Stimulated activated memory B cell treated with anti-CD40 and anti-IgM and Interleukin-4, amounts not matched to agents 10 μg/mL and 1 μg/mL and 100 μg/mL, for 72 hours (primary cell): ENCODE results near the gene AHRR.
"Not testable (repeated sequence)": the region's sequence is repeated elsewhere in the genome, so short reads cannot be mapped to it uniquely, and the experiment has no call there.

Experiments used
- ATAC-seq: fragments of 150-1000 bp; cut with Tn5 transposase; 2 replicates; pipeline ENCODE4 v1.10.0; 2021
- H3K27ac Mint-ChIP-seq: one replicate; pipeline ENCODE4 v1.8.0; 2022; ENCODE audit warnings: mild to moderate bottlenecking, mixed read lengths
- H3K27me3 Mint-ChIP-seq: one replicate; pipeline ENCODE4 v1.8.0; 2022; ENCODE audit warnings: mixed read lengths
- H3K36me3 Mint-ChIP-seq: one replicate; pipeline ENCODE4 v1.8.0; 2022; ENCODE audit warnings: mixed read lengths
- H3K4me1 Mint-ChIP-seq: one replicate; pipeline ENCODE4 v1.8.0; 2022; ENCODE audit warnings: mixed read lengths
- H3K4me3 Mint-ChIP-seq: one replicate; pipeline ENCODE4 v1.8.0; 2022; ENCODE audit warnings: mild to moderate bottlenecking, moderate library complexity, mixed read lengths
- H3K9me3 Mint-ChIP-seq: one replicate; pipeline ENCODE4 v1.8.0; 2022; ENCODE audit warnings: mixed read lengths

The AHRR gene

GRCh38 chr5:395156-395920 lies 73.8 kb downstream of the AHRR start:
- H3K9me3 Mint-ChIP-seq = peaks cover 3% of the 10 kb centered on the region
- peaks cover 51% of the 10 kb centered on the region for H3K4me1 Mint-ChIP-seq
- H3K4me3 Mint-ChIP-seq = no peak overlapping the region
- peaks cover 51% of the 10 kb centered on the region for H3K36me3 Mint-ChIP-seq
- no peak for ATAC-seq
- H3K27ac Mint-ChIP-seq = peak overlapping the region; percentile 84
- H3K27me3 Mint-ChIP-seq = peaks cover 8% of the 10 kb centered on the region

GRCh38 chr5:395921-396530 lies 74.5 kb downstream of the AHRR start:
- H3K27ac Mint-ChIP-seq = peak overlapping the region; percentile 84
- H3K27me3 Mint-ChIP-seq = peaks cover under 1% of the 10 kb centered on the region
- no peak overlapping the region for H3K4me3 Mint-ChIP-seq

GRCh38 chr5:396531-396961 lies 75.0 kb downstream of the AHRR start:
- Mint-ChIP-seq H3K4me3 (no peak overlapping the region), H3K36me3 (peaks cover 50% of the 10 kb centered on the region), H3K4me1 (peaks cover 52% of the 10 kb centered on the region), H3K9me3 (no peaks in the 10 kb centered on the region), H3K27me3 (no peaks in the 10 kb centered on the region), H3K27ac (peak overlapping the region; percentile 84)
- no peak for ATAC-seq

More at GRCh38 chr5:395921-396530, 74.5 kb downstream of the AHRR start:
- H3K36me3 Mint-ChIP-seq = peaks cover 47% of the 10 kb centered on the region
- H3K4me1 Mint-ChIP-seq = peaks cover 50% of the 10 kb centered on the region
- ATAC-seq = no peak
- H3K9me3 Mint-ChIP-seq = peaks cover 1% of the 10 kb centered on the region

DNA sequence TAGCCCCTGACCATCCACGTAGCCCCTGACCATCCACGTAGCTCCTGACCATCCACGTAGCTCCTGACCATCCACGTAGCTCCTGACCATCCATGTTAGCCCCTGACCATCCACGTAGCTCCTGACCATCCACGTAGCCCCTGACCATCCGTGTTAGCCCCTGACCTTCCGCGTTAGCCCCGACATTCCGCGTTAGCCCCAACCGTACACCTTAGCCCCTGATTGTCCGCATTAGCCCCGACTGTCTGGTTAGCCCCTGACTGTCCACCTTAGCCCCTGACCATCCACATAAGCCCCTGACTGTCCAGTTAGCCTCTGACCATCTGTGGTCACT lies 76.6 kb downstream of the AHRR start:
- Mint-ChIP-seq H3K4me1 (peaks cover 60% of the 10 kb centered on the region), H3K36me3 (peaks cover 54% of the 10 kb centered on the region), H3K27ac (peak overlapping the region; percentile 99)
- not testable (repeated sequence) for H3K4me3 Mint-ChIP-seq, ATAC-seq, H3K9me3 Mint-ChIP-seq, H3K27me3 Mint-ChIP-seq

DNA sequence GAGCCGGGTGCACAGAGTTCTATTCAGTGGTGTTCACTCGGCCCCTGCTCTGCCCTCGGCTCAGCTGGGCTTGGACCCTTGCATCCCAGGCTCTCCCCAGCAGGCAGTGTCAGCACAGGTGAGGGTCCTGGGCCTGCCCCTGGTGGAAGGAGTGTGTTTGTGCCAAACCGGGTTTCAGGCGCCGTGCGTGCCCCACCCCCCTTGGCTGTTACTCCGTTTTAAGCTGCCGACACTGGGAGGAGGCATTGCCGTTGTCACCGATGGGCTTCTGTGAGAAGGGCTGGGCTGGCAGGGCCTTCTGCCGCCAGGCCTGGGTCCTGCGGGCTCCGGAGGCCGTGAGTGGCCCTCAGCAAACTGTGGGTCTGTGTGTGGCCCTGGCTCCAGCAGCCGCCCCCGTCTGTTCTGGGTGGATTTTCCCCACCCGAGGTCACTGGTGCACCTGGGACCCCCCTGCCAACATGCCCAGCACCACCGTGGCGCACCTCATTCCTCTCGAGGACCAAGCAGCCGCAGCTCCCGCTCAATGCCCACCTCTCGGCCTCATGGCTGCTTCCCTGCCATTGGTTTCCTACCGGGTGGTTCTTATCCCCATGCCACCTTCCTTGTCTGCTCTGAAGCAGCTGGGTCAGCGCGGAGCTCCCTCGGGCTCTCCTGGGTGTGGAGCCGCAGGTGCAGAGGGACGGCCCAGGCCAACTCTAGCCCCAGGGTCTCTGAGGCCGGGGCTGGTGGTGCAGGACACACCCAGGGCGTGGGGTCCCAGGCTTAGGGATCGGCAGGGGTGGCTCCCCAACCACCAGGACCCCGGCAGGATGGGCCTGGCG lies 77.2 kb downstream of the AHRR start:
- H3K4me3 Mint-ChIP-seq = no peak overlapping the region

DNA sequence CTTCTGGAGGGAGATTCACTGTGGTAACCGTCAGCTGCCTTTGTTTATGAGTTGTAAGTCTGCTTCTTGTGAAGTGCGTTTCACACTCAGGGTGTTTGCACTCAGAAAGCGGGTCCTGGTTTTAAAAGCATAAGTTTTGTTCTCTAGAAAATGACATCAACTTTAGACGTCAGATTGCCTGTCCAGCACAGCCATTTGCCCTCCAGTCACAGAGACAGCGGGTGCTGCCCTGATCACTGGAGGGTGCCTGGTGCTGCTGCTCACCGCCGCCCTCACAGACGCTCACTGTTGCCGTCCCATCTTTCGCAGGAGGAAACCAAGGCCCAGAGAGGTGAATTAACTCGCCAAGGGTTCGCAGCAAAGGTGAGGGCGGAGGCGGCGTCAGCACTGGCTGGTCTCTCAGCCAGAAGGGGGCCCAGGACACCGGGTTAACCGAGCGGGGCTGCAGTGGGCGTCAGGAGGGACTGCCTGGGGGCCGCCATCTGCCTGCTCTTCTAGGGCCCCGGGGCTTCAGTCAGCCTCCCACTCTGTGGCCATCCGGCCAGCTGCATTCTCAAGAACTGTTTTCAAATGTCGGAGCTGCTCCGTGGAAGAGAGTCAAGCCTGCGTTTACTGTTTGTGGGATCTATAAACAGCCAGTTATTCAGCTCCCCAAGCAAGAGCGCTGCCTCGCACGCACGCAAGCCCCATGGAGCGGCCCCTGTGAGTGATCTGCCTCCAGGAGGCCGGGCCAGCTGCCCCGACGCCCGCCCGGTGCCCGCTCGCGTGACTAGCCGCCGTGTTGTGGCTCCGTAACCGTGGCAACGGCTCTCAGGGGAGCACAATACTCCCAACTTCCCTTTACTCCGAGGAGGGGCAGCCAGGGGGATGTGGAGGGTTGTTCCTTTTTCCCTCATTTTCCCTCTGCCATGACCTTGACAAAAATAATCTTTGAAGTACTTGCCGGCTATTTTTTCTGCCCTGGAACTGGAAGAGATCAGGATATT lies 78.1 kb downstream of the AHRR start:
- Mint-ChIP-seq H3K4me1 (peaks cover 62% of the 10 kb centered on the region), H3K4me3 (peak overlapping the region; percentile 49), H3K27me3 (no peaks in the 10 kb centered on the region), H3K9me3 (peaks cover 10% of the 10 kb centered on the region), H3K27ac (peak overlapping the region; percentile 99), H3K36me3 (peaks cover 54% of the 10 kb centered on the region)
- peak; percentile 93 for ATAC-seq

More for the DNA sequence above, 77.2 kb downstream of the AHRR start:
- H3K9me3 Mint-ChIP-seq = peaks cover 6% of the 10 kb centered on the region
- peaks cover 50% of the 10 kb centered on the region for H3K36me3 Mint-ChIP-seq
- H3K4me1 Mint-ChIP-seq = peaks cover 58% of the 10 kb centered on the region
- H3K27ac Mint-ChIP-seq = peak overlapping the region; percentile 99
- no peaks in the 10 kb centered on the region for H3K27me3 Mint-ChIP-seq
- no peak for ATAC-seq

- peak; percentile 4 for ATAC-seq
- Mint-ChIP-seq H3K4me3 (peak overlapping the region; percentile 49), H3K27ac (peak overlapping the region; percentile 99), H3K27me3 (peaks cover 3% of the 10 kb centered on the region), H3K9me3 (peaks cover 10% of the 10 kb centered on the region), H3K36me3 (peaks cover 57% of the 10 kb centered on the region), H3K4me1 (peaks cover 62% of the 10 kb centered on the region)
Measured at GRCh38 chr5:400282-401145, 79.0 kb downstream of the AHRR start.

DNA sequence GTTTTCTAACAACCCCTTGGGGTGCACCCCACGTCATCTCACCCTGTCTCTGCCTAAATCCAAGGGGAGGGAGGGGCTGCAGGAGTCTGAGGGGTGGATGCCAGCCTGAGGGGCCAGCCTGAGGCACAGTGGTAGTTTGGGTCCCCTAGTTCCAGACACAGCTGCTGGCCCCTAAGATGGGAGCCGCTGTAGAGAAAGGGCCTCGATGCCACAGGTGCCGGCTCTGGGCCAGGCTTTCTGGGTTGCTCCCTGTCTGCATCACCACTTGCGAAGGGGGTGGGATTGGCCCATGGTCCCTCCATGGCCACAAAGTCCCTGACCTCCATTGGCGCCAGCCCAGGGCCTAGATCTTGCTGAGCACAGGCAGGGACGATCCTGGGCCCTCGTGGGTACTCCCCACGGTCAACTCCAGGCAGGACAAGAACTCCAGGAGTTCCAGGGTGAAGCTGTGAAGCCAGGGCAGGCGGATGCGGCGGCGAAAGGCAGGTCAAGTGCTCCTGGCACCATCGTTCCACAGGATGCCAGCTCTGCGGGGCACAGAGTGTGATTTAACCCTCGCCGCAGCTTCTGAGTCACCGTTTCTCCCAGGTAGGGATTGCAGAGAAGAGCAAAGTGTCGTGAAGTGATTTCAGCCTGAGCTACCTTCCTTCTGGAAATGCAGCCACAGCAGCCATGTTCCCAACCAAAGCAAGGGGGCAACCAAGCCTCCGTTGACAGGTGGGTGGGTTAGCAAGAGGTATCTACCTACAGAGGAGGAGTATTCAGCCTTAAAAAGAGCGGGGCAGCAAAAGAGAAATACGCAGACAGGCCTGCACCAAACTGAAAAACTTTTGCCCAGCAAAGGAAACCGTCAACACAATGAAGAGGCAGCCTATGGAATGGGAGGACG lies 79.9 kb downstream of the AHRR start:
- Mint-ChIP-seq H3K9me3 (peaks cover 10% of the 10 kb centered on the region), H3K27ac (peak overlapping the region; percentile 99), H3K27me3 (peaks cover 12% of the 10 kb centered on the region), H3K36me3 (peaks cover 59% of the 10 kb centered on the region), H3K4me1 (peaks cover 62% of the 10 kb centered on the region), H3K4me3 (no peak overlapping the region)
- no peak for ATAC-seq

DNA sequence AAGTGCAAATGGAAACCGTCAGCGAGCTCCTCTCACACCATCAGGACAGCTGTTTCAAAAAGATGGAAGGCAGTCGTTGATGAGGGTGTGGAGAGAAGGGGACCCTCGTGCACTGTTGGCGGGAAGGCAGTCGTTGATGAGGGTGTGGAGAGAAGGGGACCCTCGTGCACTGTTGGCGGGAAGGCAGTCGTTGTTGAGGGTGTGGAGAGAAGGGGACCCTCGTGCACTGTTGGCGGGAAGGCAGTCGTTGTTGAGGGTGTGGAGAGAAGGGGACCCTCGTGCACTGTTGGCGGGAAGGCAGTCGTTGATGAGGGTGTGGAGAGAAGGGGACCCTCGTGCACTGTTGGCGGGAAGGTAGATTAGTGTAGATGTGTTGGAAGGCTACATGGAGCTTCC lies 80.7 kb downstream of the AHRR start:
- H3K4me3 Mint-ChIP-seq, ATAC-seq: not testable (repeated sequence)
- Mint-ChIP-seq H3K4me1 (peaks cover 62% of the 10 kb centered on the region), H3K36me3 (peaks cover 59% of the 10 kb centered on the region), H3K9me3 (peaks cover 10% of the 10 kb centered on the region), H3K27me3 (peaks cover 14% of the 10 kb centered on the region), H3K27ac (peak overlapping the region; percentile 99)

GRCh38 chr5:402615-403359 lies 81.3 kb downstream of the AHRR start:
- Mint-ChIP-seq H3K9me3 (peaks cover 10% of the 10 kb centered on the region), H3K36me3 (peaks cover 59% of the 10 kb centered on the region), H3K27ac (peak overlapping the region; percentile 99), H3K4me1 (peaks cover 62% of the 10 kb centered on the region), H3K27me3 (peaks cover 14% of the 10 kb centered on the region), H3K4me3 (peak overlapping the region; percentile 50)
- peak; percentile 76 for ATAC-seq

- ATAC-seq = no peak
- Mint-ChIP-seq H3K27ac (peak overlapping the region; percentile 12), H3K4me1 (peaks cover 52% of the 10 kb centered on the region), H3K9me3 (peaks cover 10% of the 10 kb centered on the region), H3K27me3 (peaks cover 14% of the 10 kb centered on the region), H3K4me3 (peak overlapping the region; percentile 16), H3K36me3 (peaks cover 49% of the 10 kb centered on the region)
Measured at GRCh38 chr5:403995-404394, 82.5 kb downstream of the AHRR start.

- H3K9me3 Mint-ChIP-seq = peaks cover 10% of the 10 kb centered on the region
- H3K4me1 Mint-ChIP-seq = peaks cover 45% of the 10 kb centered on the region
Measured at GRCh38 chr5:404666-405241, 83.2 kb downstream of the AHRR start.

More at GRCh38 chr5:404666-405241, 83.2 kb downstream of the AHRR start:
- ATAC-seq = no peak
- peak overlapping the region; percentile 12 for H3K27ac Mint-ChIP-seq
- peaks cover 14% of the 10 kb centered on the region for H3K27me3 Mint-ChIP-seq
- H3K4me3 Mint-ChIP-seq = no peak overlapping the region
- peaks cover 46% of the 10 kb centered on the region for H3K36me3 Mint-ChIP-seq
